GM12878 (cell line): ENCODE results near the gene MVB12B. TPM values are rescaled to one million over a fixed set of nuclear protein-coding genes. Genes with fewer than 3 reads are reported as not detected.

Experiments used
- ATAC-seq: fragments of 200-7000 bp; cut with Tn5 transposase; 3 replicates; pipeline ENCODE4 v1.9.1; 2020; ENCODE audit warnings: mild to moderate bottlenecking, moderate library complexity
- BruUV-seq: library from RNA; stranded (reverse); fragments of 400-500 nt; replicated peaks from 2 replicates; lab custom pipeline; 2021; lab: Mats Ljungman, UMichigan
- CTCF ChIA-PET: fragments of 300-600 bp; sonication (Branson Sonifier 250); formaldehyde crosslinking; extraction: SDS; loops from one replicate; lab custom pipeline; 2021; ENCODE audit warnings: inconsistent platforms; lab: Yijun Ruan, JAX
- POLR2A ChIA-PET: fragments of 350-600 bp; formaldehyde crosslinking; extraction: SDS; loops from one replicate; lab custom pipeline; 2021; ENCODE audit warnings: inconsistent platforms; lab: Charles Lee
- RAD21 ChIA-PET: fragments of 300-600 bp; sonication (Branson Sonifier 250); formaldehyde crosslinking; loops from one replicate; lab custom pipeline; 2023; ENCODE audit warnings: antibody characterized with exemption; ENCODE audit not compliant: unreplicated experiment; lab: Charles Lee
- SMC1A ChIA-PET: fragments of 300-600 bp; sonication (Branson Sonifier 250); formaldehyde crosslinking; loops from one replicate; lab custom pipeline; 2023; ENCODE audit not compliant: unreplicated experiment, uncharacterized antibody; lab: Charles Lee
- DNase-seq: peaks from one replicate; pipeline ENCODE4 v3.0.0-alpha.2; 2011; ENCODE audit warnings: low read depth, low spot score
- FAIRE-seq: peaks from 3 replicates; lab custom pipeline; 2011; peaks lifted over from hg19 to GRCh38; lab: Jason Lieb, UNC
- H2AFZ ChIP-seq: 2 replicates; pipeline ENCODE4 v1.6.0; 2011; ENCODE audit warnings: low read depth, low read length, control low read depth; ENCODE audit not compliant: control insufficient read depth
- H3K27ac ChIP-seq: 2 replicates; pipeline ENCODE4 v1.5.1; 2011; ENCODE audit warnings: control low read depth; ENCODE audit not compliant: control insufficient read depth, insufficient read depth
- H3K27me3 ChIP-seq, 2 experiments: replicated peaks in 1 of 2; 2 replicates each; pipeline versions ENCODE4 v1.6.0 to v1.6.1; 2011; ENCODE audit warnings: low read length in 1 of 2; ENCODE audit not compliant: control insufficient read depth in 2 of 2, insufficient read depth in 2 of 2
- H3K36me3 ChIP-seq, 2 experiments: 2 replicates each; pipeline ENCODE4 v1.5.1; 2011; ENCODE audit warnings: low read length in 1 of 2; ENCODE audit not compliant: control insufficient read depth in 2 of 2, insufficient read depth in 2 of 2
- H3K4me1 ChIP-seq: 2 replicates; pipeline ENCODE4 v1.6.1; 2011; ENCODE audit warnings: mild to moderate bottlenecking, low read length, moderate library complexity, mixed read lengths; ENCODE audit not compliant: control insufficient read depth, insufficient read depth
- H3K4me2 ChIP-seq: 2 replicates; pipeline ENCODE4 v1.6.0; 2011; ENCODE audit warnings: control low read depth; ENCODE audit not compliant: control insufficient read depth, insufficient read depth
- H3K4me3 ChIP-seq: fragments of 200-600 bp; sonication (generic); 2 replicates; pipeline ENCODE4 v1.5.1; 2016
- H3K79me2 ChIP-seq: 2 replicates; pipeline ENCODE4 v1.6.0; 2011; ENCODE audit warnings: low read length; ENCODE audit not compliant: control insufficient read depth, insufficient read depth
- H3K9ac ChIP-seq: 2 replicates; pipeline ENCODE4 v1.8.0; 2011; ENCODE audit warnings: low read length, control low read depth, mixed read lengths; ENCODE audit not compliant: control insufficient read depth, insufficient read depth
- H3K9me3 ChIP-seq: replicated peaks from 3 replicates; pipeline ENCODE4 v1.5.1; 2011; ENCODE audit warnings: mild to moderate bottlenecking, low read length; ENCODE audit not compliant: control insufficient read depth, insufficient read depth
- H4K20me1 ChIP-seq: 2 replicates; pipeline ENCODE4 v1.6.0; 2011; ENCODE audit not compliant: control insufficient read depth, insufficient read depth
- ATF7 ChIP-seq: fragments of 450-650 bp; IDR thresholded peaks from 2 replicates; pipeline ENCODE4 v1.6.1; 2016; ENCODE audit warnings: low read depth, mild to moderate bottlenecking
- BMI1 ChIP-seq: fragments of 450-650 bp; IDR thresholded peaks from 2 replicates; pipeline ENCODE4 v1.6.1; 2016; ENCODE audit warnings: mild to moderate bottlenecking, moderate library complexity, borderline replicate concordance
- CHD2 ChIP-seq: IDR thresholded peaks from 2 replicates; pipeline ENCODE4 v1.6.1; 2011; ENCODE audit warnings: low read depth, low read length, improper control_type of control experiment, borderline replicate concordance
- CHD4 ChIP-seq: fragments of 200-600 bp; sonication (generic); IDR thresholded peaks from 2 replicates; pipeline ENCODE4 v1.6.1; 2016; ENCODE audit warnings: mild to moderate bottlenecking
- EP300 ChIP-seq, 2 experiments: fragments of 150-350 bp in 1 of 2; IDR thresholded peaks; 2 replicates each; pipeline ENCODE4 v1.6.1; 2011 to 2012; ENCODE audit warnings: low read depth in 2 of 2, low read length in 2 of 2, borderline replicate concordance in 1 of 2, improper control_type of control experiment in 1 of 2, inconsistent platforms in 1 of 2; ENCODE audit not compliant: control insufficient read depth in 1 of 2
- FOS ChIP-seq: IDR thresholded peaks from 3 replicates; pipeline ENCODE4 v1.6.1; 2011; ENCODE audit warnings: borderline replicate concordance; ENCODE audit not compliant: insufficient read length; ENCODE audit errors: extremely low read depth
- IKZF1 ChIP-seq: fragments of 450-650 bp; conservative IDR thresholded peaks from 2 replicates; pipeline ENCODE4 v1.6.1; 2017; ENCODE audit warnings: antibody characterized with exemption, mild to moderate bottlenecking
- LARP7 ChIP-seq: fragments of 450-650 bp; IDR thresholded peaks from 2 replicates; pipeline ENCODE4 v1.6.1; 2017; ENCODE audit warnings: mild to moderate bottlenecking
- NR2C1 ChIP-seq: fragments of 450-650 bp; IDR thresholded peaks from 2 replicates; pipeline ENCODE4 v1.6.1; 2017; ENCODE audit warnings: antibody characterized with exemption, mild to moderate bottlenecking, moderate library complexity
- RUNX3 ChIP-seq: IDR thresholded peaks from 2 replicates; pipeline ENCODE4 v1.6.1; 2012; ENCODE audit warnings: low read length, inconsistent platforms
- STAT3 ChIP-seq: IDR thresholded peaks from 2 replicates; pipeline ENCODE4 v1.6.1; 2011; ENCODE audit warnings: low read depth, low read length, improper control_type of control experiment
- TCF3 ChIP-seq: IDR thresholded peaks from 2 replicates; pipeline ENCODE4 v1.6.1; 2012; ENCODE audit warnings: low read depth, mild to moderate bottlenecking, low read length, borderline replicate concordance; ENCODE audit not compliant: insufficient read depth
- ZBED1 ChIP-seq: IDR thresholded peaks from 2 replicates; pipeline ENCODE4 v1.6.1; 2016; ENCODE audit warnings: borderline replicate concordance
- ZNF217 ChIP-seq: fragments of 450-650 bp; IDR thresholded peaks from 2 replicates; pipeline ENCODE4 v1.6.1; 2017; ENCODE audit warnings: antibody characterized with exemption, mild to moderate bottlenecking
- WGBS: methylation state at CpG from one replicate; pipeline ENCODE4 v1.1.6; 2016; ENCODE audit warnings: low lambda C conversion rate; ENCODE audit not compliant: insufficient replicate concordance, insufficient coverage; ENCODE audit errors: missing lambda C conversion rate; 5-methylcytosine and 5-hydroxymethylcytosine counted together
- in situ Hi-C: fragments of 300-500 bp; cut with MboI; formaldehyde crosslinking; loops from 9 replicates; pipeline ENCODE4 v1.14.3; 2018; ENCODE audit warnings: mixed read lengths
- intact Hi-C: fragments of 100-400 bp; cut with micrococcal nuclease; formaldehyde crosslinking; loops from one replicate; pipeline ENCODE4 v1.14.2; 2022; ENCODE audit not compliant: unreplicated experiment
- polyA plus RNA-seq, 11 experiments: library from polyadenylated mRNA; depleted of rRNA in 4 of 11; unstranded in 6 of 11; stranded (reverse) in 5 of 11; fragments of >200 nt; fragmentation: Nextera tagmentation in 4 of 11; fragmentation: Illumina TruSeq in 1 of 11; extraction: Ambion mirVana in 4 of 11; extraction: Trizol in 1 of 11; gene quantifications; 1 replicate in 1 of 11; 2 replicates in 10 of 11; pipeline versions ENCODE4 v1.2.1 to v1.2.3, GENCODE V29; 2011 to 2016; ENCODE audit warnings: inconsistent platforms in 2 of 11, missing spikeins in 2 of 11, low read depth in 1 of 11
- total RNA-seq, 4 experiments: library from RNA; depleted of rRNA in 3 of 4; stranded (reverse); fragments of >200 nt in 3 of 4; fragmentation: Illumina TruSeq in 1 of 4; extraction: Trizol in 1 of 4; gene quantifications; 2 replicates each; pipeline versions ENCODE4 v1.2.1 to v1.2.3, GENCODE V29; 2013 to 2021
- TF ChIP-seq, protein P1 (sequence below): fragments of 450-650 bp; IDR thresholded peaks from 2 replicates; pipeline ENCODE4 v1.6.1; 2017; ENCODE audit warnings: antibody characterized with exemption, mild to moderate bottlenecking, moderate library complexity
- TF ChIP-seq, protein P2 (sequence below): fragments of 450-650 bp; IDR thresholded peaks from 2 replicates; pipeline ENCODE4 v1.6.1; 2014; ENCODE audit warnings: mild to moderate bottlenecking

The MVB12B gene
- total and polyA plus RNA-seq, 10 of the 15 experiments (the other 5 are each of a cell fraction or from before 2014, with no cell fraction given): 0.08 TPM; not detected in 9

DNA sequence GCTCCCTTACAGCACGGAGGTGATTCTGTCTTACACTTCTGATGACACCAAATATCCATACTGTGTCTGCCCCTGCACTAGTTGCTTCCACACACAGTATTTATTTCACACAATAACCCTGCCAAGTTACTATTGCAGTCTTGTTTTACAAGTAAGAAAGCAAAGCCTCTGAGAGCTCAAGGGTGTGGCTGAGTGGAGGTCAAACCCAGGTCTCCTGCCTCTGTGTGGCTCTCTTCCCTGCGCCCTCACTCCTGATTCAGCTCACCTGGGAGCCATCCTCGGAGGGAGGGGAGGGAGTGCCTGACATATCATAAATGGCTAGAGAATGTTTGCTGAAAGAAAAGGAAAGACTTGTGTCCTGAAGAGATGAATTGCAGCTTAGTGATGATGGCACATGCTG is 41.0 kb downstream of the MVB12B start:
- no peaks in the 10 kb centered on the region for H3K79me2 ChIP-seq
- in situ Hi-C loops: no loop called here
- CTCF ChIA-PET: no interaction called here
- SMC1A ChIA-PET: no interaction called here
- H4K20me1 ChIP-seq: no peaks in the 10 kb centered on the region
- no peak overlapping the region for H3K9ac ChIP-seq
- no TSS peak for BruUV-seq
- ATAC-seq (no peak), DNase-seq (no peak), FAIRE-seq (no peak)
- POLR2A ChIA-PET: no interaction called here
- H3K9me3 ChIP-seq: no peaks in the 10 kb centered on the region; the same call in 2 of the 3 replicates
- RAD21 ChIA-PET: no interaction called here
- intact Hi-C loops: no loop called here
- no peak overlapping the region for H3K4me2 ChIP-seq
- H3K36me3 ChIP-seq: no peaks in the 10 kb centered on the region
- WGBS: 35% methylated on average over 3 of the region's 3 CpGs
- no peak overlapping the region for H3K4me3 ChIP-seq
- H3K27ac ChIP-seq: no peak overlapping the region
- H3K4me1 ChIP-seq: no peaks in the 10 kb centered on the region
- H2AFZ ChIP-seq: no peak overlapping the region
- TF ChIP-seq BMI1 (no peak), NR2C1 (no peak), ZBED1 (no peak), EP300 (IDR thresholded peaks at IDR 0.05; ENCODE audit: borderline replicate concordance in 1 of 2, control insufficient read depth in 1 of 2, low read depth in 2 of 2, low read length in 2 of 2) (no peak), STAT3 (no peak), ZNF217 (no peak), CHD4 (no peak), TCF3 (no peak), RUNX3 (no peak), LARP7 (no peak), FOS (no peak), CHD2 (no peak), IKZF1 (no peak), ATF7 (no peak)
- TF ChIP-seq, protein P1, sequence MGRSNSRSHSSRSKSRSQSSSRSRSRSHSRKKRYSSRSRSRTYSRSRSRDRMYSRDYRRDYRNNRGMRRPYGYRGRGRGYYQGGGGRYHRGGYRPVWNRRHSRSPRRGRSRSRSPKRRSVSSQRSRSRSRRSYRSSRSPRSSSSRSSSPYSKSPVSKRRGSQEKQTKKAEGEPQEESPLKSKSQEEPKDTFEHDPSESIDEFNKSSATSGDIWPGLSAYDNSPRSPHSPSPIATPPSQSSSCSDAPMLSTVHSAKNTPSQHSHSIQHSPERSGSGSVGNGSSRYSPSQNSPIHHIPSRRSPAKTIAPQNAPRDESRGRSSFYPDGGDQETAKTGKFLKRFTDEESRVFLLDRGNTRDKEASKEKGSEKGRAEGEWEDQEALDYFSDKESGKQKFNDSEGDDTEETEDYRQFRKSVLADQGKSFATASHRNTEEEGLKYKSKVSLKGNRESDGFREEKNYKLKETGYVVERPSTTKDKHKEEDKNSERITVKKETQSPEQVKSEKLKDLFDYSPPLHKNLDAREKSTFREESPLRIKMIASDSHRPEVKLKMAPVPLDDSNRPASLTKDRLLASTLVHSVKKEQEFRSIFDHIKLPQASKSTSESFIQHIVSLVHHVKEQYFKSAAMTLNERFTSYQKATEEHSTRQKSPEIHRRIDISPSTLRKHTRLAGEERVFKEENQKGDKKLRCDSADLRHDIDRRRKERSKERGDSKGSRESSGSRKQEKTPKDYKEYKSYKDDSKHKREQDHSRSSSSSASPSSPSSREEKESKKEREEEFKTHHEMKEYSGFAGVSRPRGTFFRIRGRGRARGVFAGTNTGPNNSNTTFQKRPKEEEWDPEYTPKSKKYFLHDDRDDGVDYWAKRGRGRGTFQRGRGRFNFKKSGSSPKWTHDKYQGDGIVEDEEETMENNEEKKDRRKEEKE: no peak
- TF ChIP-seq, protein P2, sequence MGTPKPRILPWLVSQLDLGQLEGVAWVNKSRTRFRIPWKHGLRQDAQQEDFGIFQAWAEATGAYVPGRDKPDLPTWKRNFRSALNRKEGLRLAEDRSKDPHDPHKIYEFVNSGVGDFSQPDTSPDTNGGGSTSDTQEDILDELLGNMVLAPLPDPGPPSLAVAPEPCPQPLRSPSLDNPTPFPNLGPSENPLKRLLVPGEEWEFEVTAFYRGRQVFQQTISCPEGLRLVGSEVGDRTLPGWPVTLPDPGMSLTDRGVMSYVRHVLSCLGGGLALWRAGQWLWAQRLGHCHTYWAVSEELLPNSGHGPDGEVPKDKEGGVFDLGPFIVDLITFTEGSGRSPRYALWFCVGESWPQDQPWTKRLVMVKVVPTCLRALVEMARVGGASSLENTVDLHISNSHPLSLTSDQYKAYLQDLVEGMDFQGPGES: no peak
- H3K27me3 ChIP-seq: no peaks in the 10 kb centered on the region; a peak in 1 of 4 replicates
